ENCODE data around the gene HOXC12.

HOXC12 gene

DNA sequence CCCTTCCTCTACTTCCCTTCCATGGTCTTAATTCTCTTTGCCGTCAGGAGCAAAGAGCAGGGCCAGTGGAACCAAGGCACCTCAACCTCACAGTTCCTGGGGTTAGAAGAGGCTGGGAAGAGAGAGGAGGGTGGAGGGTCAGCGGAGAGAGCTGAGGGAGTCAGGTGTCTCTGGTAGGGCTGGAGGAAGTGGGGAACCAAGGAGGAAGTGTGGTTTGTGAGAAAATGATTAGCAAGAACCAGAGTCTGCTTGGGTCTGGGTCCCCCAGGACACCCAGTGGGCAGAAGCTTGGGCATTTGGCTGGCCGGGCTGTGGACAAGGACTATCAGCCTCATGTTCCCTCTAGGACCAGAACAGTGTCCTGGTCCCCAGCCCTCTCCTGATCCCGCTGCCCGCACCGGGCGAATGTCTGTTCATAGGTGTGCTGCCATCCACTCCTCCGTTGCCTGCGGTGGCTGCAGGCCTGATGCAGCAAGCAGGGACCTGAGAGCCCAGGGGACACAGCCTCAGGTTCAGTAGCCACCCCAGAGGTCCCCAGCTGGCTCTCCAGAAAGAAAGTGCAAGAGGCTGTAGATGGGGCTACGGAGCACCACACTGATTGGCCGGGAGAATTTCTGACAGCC, 2.3 kb downstream of the HOXC12 start:
- no peak for DNase-seq

DNA sequence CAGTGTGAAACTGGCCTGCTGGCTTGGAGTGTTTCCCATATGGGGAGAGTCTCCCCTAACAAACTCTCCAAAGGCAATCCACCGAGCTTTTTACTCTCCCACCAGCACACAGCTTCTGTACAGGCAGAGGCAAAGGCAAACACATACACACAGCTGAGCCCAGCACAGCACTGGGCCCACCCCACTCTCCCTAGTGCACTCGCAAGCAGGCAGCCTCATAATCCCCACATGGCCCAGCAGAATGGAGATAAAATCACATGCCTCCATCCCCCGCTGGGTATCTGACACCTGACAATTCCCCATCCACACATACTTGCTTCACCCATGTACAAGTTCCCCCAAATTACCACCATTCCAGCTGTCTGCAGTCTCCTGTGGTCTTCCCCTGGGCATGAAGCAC, 3.4 kb downstream of the HOXC12 start:
- DNase-seq = no peak

GRCh38 chr12:53959314-53959713, 4.6 kb downstream of the HOXC12 start:
- DNase-seq = no peak

DNA sequence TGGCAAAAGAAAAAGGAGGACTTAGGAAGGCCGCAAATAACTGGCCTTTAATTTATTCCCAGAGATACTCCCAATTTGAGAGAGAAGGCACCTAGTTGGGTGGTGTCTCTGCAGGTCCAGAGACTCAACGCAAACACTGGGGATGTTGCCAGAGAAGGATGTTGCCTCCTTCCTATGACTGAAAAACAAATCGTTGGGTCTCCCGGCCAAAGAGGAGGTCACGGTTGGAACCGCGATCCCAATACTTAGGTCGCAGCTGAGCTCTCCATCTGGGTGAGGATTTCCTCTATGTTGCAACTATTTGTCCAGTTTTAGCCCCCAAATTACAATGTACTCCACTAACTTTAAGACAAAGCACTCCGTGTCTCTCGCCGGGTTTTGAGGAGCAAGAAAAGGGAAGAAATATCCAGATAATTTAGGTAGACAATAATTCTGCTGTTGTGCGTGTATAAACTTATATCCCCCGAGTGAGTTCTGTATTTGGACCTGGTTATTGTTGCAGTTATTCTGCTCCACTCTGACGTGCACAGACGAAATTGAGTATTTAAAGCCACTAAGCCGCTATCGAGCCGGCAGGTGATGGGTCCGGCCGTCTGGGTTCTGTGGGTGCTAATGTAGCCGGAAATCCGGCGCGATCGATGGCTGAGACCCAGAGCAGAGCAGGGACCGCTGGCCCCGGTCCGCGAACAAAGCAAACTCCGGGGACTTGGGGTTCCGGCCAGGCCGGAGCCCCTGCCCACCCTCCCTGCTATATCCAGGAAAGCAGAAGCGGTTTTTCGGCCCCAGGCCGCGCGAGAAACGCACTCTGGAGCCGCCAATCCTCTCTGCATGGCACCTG, 5.7 kb downstream of the HOXC12 start:
- no peak for DNase-seq

- no peak for DNase-seq
Observed at GRCh38 chr12:53961025-53961761, 6.5 kb downstream of the HOXC12 start.

- DNase-seq = no peak
Observed at GRCh38 chr12:53963005-53963404, 8.3 kb downstream of the HOXC12 start.

DNA sequence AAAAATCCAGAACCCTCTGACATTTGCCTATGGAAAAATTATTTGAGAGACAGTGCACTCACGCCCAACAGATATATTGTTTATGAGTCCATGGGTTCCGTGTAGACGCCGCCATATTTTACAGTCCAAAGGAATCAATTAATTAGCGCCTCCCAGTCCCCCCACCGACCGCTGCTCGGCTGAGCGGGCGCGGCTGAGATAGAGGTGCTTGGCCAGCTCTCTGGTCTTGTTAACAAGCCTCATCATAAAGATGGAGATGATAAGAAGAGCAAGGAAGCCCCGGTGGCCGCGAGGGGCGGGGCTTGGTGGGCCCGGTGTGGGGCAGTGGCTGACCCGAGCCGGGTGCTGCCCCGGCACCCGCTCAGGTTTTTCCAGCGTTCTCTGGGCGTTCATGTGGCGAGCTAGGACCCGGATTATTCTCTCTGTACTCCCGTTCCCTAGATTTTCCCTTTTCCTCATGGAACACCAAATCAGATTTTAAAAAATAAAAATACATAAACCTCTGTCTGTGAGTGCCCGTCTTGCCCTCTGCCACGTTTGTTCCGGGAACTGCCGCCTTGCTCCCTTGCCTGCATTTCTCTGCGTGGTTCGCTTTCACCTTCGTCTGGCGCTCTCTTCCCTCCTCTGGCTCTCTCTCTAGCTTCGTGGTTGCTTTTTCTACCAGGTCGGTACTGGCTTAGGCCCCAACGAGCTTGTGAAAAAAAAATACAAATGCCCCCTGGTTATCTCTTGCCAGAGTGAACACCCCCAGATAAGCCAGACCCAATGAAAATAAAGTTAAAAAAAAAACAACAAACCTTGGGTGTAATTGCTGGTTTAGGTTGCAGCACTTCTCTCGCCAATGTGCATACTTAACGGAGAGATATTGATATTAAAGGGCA, 9.0 kb downstream of the HOXC12 start:
- DNase-seq = no peak

DNA sequence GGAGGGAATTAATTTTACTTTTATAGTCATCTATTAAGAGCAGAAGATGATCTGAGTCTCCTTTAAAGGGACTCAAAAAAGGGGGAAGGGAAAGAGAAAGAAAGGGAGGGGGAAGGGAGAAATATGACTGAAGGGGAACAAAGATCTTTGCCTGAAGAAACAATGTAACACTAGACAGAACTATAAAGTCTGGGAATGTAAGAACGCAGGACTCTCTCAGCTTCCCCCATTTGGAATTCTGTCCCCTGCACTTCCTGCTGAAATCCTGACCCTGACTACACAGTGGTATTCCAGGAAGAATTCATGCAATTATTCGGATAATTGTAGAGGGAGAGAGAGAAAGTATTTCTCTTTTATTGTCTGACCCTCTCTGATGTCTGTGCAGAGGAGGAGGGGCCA, 9.6 kb downstream of the HOXC12 start:
- DNase-seq = no peak

DNA sequence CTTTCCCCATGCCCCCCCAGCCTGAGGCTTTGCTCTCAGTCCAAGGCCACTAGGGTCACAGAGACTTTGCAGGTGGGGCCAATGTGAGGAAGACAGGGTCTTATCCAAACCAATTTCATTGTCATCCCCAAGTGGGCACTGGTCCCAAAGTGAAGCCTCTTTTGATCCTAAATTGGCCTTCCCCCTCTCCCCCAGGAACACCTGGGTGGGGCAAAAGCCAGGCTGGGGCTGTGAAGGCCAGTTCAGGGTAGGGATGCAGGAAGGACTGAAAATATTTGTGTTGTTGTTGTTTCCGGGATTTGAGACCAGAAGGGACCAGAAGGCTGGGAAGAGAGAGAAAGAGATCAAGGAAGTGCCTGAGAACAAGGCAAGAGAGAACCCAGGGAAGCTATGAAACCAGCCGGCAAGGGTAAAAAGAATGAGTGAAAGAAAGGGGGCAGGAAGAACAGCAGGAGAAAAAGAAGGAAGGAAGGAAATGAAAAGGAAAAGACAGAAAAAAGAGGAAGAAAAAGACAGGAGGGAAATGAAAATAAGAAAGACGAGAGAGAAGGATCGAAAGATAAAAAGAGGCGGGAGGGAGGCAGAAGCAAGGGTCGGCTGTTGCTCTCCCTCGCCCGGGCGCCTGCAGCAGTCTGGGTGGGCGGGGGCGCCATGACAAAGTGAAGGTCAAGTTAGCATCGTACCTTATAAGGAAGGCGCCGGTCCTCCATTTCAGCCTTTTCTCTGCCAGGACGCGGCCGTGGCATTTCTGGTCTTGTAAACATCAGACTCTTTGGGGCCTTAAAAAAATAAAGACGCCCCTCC, 10.8 kb downstream of the HOXC12 start:
- DNase-seq = no peak

DNA sequence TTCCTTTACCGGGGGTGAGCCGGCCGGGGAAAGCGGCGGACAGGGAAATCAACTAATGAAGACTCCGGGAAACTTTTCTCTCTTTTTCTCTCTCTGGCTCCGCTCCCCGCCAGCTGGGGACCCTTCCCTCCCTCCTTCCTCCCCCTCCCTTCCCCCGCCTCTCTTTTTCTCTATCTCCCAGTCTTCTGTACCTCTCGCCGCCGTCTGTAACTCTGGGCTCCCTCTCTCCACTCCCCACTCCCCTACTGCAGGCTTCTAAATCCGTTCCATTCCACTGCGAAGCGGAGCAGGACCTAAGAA, 11.3 kb downstream of the HOXC12 start:
- no peak for DNase-seq

DNA sequence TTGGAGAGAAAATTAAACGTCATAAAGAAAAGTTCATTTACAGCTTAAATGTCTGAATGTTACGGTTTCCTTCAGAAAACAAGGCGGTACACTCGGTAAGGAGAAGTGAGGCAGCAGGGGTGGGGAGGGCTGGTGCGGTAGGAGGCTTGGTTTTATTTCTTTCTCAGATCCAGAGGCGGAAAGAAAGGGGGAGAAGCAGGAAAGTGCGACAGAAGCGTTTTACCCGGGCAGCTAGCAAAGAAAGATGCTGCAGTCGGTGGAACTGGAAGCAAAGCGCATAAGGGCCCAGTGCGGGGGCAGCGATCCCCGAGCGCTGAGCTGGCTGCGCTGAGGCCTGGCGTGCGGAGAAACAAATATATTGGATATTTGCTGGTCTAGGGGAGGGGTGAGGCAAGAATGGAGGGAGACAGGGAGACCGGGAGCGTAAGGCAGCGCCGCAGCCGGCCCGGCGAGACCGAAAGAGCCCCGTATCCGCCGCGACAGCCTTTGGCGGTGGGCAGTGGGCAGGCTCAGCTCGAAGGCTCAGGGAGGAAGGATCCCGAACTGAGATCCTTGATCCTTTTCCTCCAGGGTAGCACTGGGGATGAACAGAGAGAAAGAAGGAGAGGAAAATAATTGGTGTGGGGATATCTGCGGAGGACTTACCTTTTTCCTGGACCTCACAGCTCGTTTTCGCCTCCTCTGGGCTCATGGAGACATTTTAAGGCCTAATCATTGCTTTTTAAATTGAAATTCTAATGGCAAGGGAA, 11.9 kb downstream of the HOXC12 start:
- DNase-seq = no peak

DNA sequence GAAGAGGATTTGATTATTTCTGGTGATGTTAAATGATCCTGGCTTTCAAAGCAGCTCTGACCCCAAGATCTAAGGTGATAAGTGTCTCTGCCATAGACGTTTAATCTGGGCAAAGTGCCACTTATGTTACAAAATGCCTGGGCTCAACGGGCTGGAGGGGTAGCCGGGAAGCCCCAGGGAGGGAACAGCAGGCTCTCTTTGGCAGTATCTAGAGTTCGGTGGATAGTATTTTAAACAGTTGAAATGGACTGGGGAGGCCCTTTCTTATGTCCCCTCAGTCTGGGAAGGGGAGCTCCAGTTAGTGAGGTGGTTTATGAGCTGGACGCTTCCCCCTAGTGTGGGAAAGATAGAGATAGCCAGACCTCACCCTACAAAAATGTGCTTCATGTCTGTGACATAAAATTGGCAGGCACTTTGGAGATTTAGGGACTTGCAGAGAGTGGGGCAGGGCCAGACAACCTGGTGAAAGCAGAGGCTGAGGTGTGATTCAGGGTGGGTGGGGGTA, 12.8 kb downstream of the HOXC12 start:
- no peak for DNase-seq

GRCh38 chr12:53968214-53969127, 13.8 kb downstream of the HOXC12 start:
- no peak for DNase-seq

DNA sequence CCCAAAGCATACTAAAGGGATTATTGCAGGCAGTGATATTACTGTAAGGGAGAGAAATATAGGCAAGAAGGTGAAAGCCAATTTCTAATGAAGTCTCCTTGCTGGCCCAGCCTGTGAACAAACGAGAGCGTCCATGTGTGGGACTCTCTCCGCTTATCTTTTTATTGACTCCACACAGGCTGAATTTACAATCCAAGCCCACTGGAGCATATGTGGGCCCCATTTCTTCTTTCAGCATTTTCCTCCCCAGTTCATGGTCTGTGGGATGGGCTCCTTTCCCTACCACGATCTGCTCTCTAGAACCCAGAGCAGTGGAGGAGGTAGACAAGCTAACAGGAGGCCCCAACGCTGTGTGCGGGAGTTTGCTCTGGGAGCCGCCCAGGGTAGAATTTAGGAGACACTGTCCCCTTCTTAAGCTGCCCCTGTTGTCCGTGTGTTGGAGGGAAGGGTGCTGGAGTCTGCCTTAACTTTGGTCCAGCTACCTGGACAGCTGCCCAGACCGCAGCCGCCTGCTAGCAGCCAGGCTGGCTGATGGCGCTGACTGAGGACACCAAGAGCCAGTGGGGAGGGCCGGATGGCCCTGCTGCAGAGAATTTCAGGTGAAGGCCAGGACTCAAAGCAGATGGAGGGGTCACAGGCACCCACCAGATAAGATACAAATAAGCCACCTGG, 15.0 kb downstream of the HOXC12 start:
- DNase-seq = no peak

- DNase-seq = no peak
Observed at GRCh38 chr12:53970451-53970850, 15.7 kb downstream of the HOXC12 start.

DNA sequence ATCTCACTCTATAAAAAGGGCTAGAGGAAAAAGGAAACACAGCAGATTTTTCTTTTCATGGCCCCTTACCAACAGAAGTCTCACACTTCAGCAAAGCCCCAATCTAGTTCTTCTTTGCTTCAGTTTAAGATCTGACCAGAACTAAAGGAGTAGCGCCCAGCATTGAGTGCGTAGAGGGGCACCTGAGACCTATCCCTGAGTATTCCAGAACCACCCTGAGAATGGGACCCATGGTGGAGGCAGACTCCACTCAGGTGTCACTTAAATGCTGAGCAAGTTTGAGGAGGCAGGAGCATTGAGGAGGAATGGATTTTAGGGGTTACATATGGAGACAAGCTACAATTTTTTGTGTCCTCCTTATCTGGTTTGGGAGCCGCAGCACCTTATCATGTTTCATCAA, 16.4 kb downstream of the HOXC12 start:
- no peak for DNase-seq

DNA sequence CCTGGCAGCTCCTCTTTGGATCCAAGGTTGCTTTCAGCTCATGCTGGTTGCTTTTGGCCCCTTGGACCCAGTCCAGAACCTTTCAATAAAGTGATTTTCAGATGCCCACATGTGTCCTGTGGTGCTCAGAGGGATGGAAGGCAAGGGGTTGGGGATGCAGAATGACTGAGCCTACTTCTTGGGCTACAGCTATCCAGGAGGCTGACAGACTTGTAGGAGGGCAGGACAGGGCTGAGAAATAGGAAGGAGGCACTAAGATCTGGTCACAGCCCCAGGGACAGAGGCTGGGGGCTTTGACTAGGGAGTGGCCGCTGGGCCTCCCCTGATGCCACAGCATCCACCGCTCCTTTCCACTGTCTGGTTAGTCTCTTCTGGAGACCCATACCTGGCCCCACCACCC, 17.0 kb downstream of the HOXC12 start:
- no peak for DNase-seq

GRCh38 chr12:53972152-53972702, 17.5 kb downstream of the HOXC12 start:
- no peak for DNase-seq

DNA sequence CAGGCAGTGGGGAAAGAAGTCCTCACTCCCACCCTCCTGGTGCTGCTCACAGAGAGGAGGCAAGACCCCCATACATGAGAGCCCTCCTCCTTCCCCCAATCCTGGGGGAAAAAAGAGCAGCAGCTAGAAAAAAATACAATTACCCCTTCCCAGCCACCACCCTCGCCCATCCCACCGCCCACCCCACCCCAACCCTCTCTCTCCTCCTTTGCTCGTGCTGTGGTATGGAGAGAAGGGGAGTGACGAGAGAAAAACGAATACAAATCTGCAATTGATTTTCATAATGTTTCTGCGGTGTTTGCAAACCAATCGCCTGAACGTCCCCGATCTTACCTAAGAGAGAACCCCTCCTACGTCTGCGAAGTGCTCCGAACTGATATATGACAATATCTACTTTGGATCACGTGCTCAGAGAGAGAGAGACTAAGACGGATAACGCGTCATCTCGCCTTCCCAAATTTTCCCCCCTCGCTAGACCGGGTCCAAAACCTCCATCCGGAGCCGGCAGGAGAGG, 18.1 kb downstream of the HOXC12 start, which contains the start of gene HOXC11:
TSS of gene HOXC11 (plus strand) at position 405 of the 514 bp plus-strand sequence. CDS start 116 bp downstream, outside the sequence.
- DNase-seq = no peak
